T-helper 1 cell (primary cell): Measurements from ENCODE around the gene SRCIN1.
"Not testable (repeated sequence)": the region's sequence is repeated elsewhere in the genome, so short reads cannot be mapped to it uniquely, and the experiment has no call there.

Experiments used
- DNase-seq, 5 donors: peaks; one replicate each; pipeline ENCODE4 v3.0.0-alpha.2; 2012 to 2020

Gene SRCIN1

GRCh38 chr17:38541281-38541680, 64.5 kb downstream of the SRCIN1 start:
- DNase-seq = no peak

GRCh38 chr17:38540514-38541045, 65.2 kb downstream of the SRCIN1 start:
- no peak for DNase-seq

GRCh38 chr17:38539386-38539785, 66.4 kb downstream of the SRCIN1 start:
- no peak for DNase-seq

GRCh38 chr17:38538906-38539305, 66.8 kb downstream of the SRCIN1 start:
- DNase-seq = no peak

- no peak for DNase-seq
These were observed 69.1 kb downstream of the SRCIN1 start for GRCh38 chr17:38536661-38537060.

- DNase-seq = no peak
These were observed 69.9 kb downstream of the SRCIN1 start for GRCh38 chr17:38535886-38536285.

GRCh38 chr17:38534498-38534885, 71.3 kb downstream of the SRCIN1 start:
- DNase-seq = no peak

GRCh38 chr17:38533866-38534497, 71.8 kb downstream of the SRCIN1 start:
- no peak for DNase-seq

- DNase-seq = no peak
These were observed 72.5 kb downstream of the SRCIN1 start for GRCh38 chr17:38533241-38533640.

GRCh38 chr17:38532451-38532850, 73.3 kb downstream of the SRCIN1 start:
- no peak for DNase-seq

- not testable (repeated sequence) for DNase-seq
These were observed 74.0 kb downstream of the SRCIN1 start for GRCh38 chr17:38531761-38532160.

- DNase-seq = not testable (repeated sequence)
These were observed 74.9 kb downstream of the SRCIN1 start for GRCh38 chr17:38530856-38531255.

- not testable (repeated sequence) for DNase-seq
These were observed 77.6 kb downstream of the SRCIN1 start for GRCh38 chr17:38528141-38528540.

GRCh38 chr17:38526526-38526925, 79.2 kb downstream of the SRCIN1 start:
- DNase-seq = not testable (repeated sequence)

GRCh38 chr17:38512473-38513058, 93.2 kb downstream of the SRCIN1 start:
- DNase-seq = no peak

GRCh38 chr17:38511150-38512108, 94.3 kb downstream of the SRCIN1 start:
- no peak for DNase-seq

GRCh38 chr17:38510421-38511149, 95.2 kb downstream of the SRCIN1 start:
- no peak for DNase-seq

GRCh38 chr17:38509772-38510420, 95.9 kb downstream of the SRCIN1 start:
- no peak for DNase-seq

- peak; percentile 33 to 73 (median 52) for DNase-seq
These were observed 96.6 kb downstream of the SRCIN1 start for GRCh38 chr17:38508954-38509771.

GRCh38 chr17:38508570-38508950, 97.2 kb downstream of the SRCIN1 start:
- no peak for DNase-seq

GRCh38 chr17:38507921-38508569, 97.7 kb downstream of the SRCIN1 start:
- DNase-seq = no peak
